GM15510 (cell line): Measurements from ENCODE around the gene PPIP5K2.

Experiments
- POLR2A ChIP-seq: IDR thresholded peaks from 3 replicates; pipeline ENCODE4 v1.6.1; 2011; ENCODE audit warnings: borderline replicate concordance; ENCODE audit not compliant: insufficient read length; ENCODE audit errors: extremely low read depth

PPIP5K2 gene

DNA sequence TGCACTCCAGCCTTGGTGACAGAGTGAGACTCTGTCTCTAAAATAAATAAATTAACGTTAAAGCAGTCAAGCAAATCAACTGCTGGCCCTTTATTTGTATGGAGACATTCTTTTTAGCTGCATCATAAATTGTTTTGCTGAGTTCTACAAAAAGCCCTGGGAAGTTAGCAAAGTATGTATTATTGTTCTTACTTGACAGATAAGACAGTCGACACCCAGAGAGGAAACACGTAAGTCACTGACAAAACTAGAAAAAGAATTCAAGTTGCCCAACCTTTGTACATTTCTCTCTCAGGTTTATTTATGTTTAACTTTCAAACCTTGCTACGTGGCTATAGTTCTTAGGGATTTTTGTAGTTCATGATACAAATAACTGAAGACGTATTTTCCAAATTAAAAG is 98.1 kb downstream of the PPIP5K2 start:
- TF ChIP-seq POLR2A, result no peak

GRCh38 chr5:103223031-103223955 is 103.2 kb downstream of the PPIP5K2 start:
- no peak for TF ChIP-seq POLR2A

DNA sequence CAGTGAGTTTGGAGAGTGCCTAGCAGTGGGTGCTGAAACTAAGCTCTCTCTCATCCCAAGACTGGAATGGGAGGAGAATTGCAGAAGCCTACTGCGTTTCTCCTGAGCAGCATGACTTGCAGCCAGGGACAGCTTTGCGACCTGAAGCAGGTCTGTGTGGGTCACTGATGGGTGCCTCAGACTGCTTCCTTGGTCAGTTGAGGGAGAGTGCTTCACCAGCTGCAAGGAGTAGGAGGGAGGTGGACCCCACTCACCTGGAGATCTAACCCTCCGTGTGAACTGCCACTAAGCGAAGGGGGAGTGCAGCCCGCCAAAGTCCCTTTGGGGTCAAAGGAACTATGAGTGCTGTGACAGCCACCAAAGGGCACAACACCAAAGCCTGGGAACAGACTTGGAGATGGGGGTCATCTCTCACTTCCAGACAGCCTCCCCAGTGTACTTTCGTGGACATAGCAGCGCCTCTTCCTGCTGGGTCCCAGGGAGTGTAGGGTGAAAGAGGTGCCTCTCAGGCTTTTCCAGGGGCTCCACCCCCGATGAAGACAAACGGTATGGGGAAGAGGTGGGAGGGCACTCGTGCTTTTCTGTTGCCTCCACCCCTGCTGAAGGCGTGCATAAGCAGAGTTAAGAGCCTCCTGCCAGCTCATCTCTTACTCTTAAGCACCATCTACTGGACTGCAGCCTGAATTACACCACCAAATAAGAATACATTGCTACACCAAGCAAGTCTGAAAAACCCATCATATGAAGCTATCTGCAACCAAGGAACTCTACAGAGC is 104.2 kb downstream of the PPIP5K2 start:
- TF ChIP-seq POLR2A, result no peak

DNA sequence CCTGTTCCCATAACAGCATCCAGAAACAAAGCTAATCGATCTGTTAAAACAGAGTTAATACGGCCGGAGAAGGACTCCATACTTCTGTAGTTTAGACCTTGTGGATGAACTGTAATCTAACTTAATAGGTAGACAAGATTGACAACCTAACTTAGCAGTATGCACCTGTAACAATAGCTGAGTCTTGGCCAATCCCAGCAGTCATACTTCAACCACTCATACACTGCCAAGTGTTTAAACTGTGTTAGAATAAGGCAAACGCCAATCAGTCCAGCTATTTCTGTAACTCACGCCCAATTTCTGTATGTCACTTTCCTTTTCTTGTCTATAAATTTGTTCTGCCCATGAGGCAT is 104.8 kb downstream of the PPIP5K2 start:
- TF ChIP-seq POLR2A, result no peak

- no peak for TF ChIP-seq POLR2A
These were observed 108.0 kb downstream of the PPIP5K2 start for GRCh38 chr5:103228061-103228460.

DNA sequence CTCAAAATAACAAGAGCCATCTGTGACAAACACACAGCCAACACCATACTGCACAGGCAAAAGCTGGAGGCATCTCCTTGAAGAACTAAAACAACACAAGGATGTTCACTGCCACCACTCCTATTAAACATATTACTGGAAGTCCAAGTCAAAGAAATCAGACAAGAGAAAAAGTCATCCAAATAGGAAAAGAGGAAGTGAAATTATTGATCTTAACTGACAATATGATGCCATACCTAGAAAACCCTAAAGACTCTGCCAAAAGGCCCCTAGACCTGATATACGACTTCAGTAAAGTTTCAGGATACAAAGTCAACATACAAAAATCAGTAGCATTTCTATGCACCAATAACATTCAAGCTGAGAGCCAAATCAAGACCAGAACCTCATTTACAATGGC is 108.5 kb downstream of the PPIP5K2 start:
- no peak for TF ChIP-seq POLR2A

DNA sequence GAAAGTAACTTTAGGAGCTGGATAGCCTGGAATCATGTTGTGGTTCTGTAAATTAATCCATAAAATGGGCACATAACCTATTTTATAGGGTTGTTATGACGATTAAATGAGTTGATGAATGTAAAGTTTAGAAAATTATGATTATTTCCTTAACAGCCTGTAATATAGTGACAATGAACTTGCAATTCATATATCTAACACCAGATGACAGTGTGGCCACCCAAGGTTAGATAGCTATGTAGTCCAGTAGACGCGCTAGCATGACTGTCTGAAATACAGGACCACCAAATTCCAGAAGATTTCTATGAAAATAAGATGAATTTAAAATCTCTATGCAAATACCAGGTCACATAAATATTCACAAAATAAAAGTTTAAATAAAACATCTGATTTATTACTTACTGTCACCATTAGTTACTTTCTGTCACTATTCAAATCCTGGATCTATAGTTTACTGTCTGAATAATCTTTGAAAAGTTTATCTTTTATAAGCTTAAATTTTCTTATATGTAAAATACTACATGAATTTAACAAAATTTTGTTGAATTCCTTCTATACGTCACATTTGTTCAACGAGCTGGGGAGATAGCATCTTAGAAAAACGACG is 112.4 kb downstream of the PPIP5K2 start:
- no peak for TF ChIP-seq POLR2A

DNA sequence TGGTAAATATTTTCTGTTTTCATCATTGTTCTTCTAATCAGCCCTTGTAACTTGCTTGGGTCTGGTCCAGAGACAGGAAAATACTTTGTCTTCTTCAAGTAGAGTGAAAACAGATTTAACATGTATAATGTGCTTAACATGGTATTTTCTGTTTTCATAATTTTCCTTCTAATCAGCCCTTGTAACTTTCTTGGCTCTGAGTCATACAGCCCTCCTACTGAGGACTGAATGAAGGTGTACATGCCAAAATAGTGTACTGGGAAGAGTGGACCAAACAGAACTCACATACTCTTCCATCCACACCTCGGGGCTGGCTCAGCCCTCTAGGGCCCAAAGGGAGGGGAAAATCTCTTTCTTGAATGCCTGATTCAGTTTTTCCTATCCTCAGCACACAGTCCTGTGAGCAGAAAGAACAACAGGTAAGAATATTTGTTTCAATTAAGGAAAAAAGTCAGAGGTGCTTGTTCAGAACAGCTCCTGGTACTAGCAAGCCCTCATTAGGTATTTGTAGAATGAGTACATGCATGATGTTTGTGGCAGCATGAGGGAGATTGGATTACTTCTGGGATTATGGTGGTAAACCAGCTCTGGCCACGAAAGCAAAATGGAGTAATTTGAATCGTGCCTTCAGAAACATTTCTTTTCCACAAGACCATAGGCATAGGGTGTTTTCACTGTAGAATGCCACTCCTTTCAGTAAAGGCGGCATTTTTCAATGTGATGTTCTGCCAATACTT is 114.3 kb downstream of the PPIP5K2 start:
- TF ChIP-seq POLR2A, result no peak

GRCh38 chr5:103235891-103236290 is 115.8 kb downstream of the PPIP5K2 start:
- TF ChIP-seq POLR2A, result no peak

DNA sequence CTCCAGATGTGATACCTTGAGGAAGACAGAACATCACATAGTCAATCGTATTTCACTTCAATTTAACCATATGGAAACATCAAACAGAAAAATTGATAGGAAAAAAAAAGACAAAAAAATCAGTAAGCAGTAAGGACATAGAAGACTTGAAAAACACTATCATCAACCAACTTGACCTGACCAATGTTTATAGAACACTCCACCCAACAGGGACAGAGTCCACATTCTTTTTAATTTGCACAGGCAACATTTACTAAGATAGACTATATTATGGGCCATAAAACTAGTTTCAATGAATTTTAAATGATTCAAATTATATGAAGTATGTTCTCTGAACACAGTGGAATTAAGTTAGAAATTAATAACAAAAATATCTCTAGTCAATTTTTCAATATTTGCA is 117.7 kb downstream of the PPIP5K2 start:
- TF ChIP-seq POLR2A, result no peak

DNA sequence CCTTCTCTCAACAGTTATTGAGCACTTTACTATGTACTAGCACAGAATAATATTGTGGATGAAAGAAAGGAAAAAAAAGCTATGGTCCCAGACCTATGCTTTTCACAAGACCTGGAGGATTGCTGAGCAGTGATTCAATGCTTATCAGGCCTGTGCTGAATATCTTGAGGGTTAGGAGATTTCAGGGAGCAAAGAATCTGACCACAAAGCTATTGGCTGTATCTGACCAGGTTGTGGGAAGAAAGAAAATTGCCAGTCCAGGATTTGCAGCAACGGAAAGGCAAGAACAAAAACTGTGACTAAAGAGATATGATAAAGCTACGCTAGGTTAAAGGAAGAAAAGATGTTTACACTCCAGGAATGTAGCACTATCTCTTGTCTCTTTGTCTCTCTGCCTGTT is 123.6 kb downstream of the PPIP5K2 start:
- TF ChIP-seq POLR2A, result no peak

DNA sequence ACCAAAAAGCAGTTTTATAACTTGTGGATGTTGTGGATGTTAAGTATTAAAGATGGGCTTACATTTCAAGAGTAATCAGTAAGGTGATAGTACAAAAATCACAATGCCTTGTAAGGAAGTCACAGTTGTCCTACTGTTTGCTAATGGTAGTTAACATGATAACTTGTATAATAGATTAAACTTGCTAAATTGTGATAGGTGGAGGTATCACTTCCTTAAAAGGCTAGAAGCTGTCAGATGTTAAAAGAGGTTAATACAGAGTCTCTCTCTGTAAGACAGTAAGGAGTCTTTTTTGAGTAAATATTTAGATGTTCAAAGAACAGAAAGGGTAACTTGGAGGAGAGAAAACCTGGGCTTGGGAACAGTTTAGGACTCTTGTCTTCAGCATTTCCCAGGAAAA is 124.3 kb downstream of the PPIP5K2 start:
- TF ChIP-seq POLR2A, result no peak

- no peak for TF ChIP-seq POLR2A
These were observed 125.7 kb downstream of the PPIP5K2 start for GRCh38 chr5:103245761-103246160.

DNA sequence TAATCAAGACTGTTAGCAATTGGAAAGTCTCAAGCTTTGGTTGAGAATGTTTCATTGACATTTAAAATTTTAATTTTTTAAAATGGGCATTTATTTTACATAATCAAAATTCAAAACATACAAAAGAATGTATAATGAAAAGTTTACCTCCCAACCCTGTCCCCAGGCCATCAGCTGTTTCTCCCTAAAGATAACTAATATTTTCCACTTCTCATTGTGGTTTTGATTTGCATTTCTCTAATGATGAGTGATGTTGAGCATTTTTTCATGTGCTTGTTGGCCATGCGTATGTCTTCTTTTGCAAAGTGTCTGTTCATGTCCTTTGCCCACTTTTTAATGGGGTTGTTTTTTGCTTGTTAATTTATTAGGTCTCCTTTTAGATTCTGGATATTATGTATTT is 127.0 kb downstream of the PPIP5K2 start:
- TF ChIP-seq POLR2A, result no peak

DNA sequence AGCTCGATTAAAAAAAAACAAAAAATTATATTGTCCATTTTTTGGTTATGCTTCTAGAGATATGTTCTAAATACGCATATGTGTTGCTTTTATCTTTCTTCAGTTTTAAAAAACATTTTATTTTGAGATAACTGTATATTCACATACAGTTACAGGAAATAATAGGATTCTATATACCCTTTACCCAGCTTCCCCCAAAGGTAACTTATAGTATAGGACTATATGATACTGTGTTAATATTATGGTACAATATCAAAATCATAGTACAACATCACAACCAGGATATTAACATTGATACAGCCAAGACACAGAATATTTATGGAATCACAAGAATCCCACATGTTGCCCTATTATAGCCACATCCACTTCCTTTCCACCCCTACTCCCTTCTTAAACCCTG is 129.0 kb downstream of the PPIP5K2 start:
- no peak for TF ChIP-seq POLR2A

- TF ChIP-seq POLR2A, result no peak
These were observed 134.8 kb downstream of the PPIP5K2 start for GRCh38 chr5:103254921-103255320.

DNA sequence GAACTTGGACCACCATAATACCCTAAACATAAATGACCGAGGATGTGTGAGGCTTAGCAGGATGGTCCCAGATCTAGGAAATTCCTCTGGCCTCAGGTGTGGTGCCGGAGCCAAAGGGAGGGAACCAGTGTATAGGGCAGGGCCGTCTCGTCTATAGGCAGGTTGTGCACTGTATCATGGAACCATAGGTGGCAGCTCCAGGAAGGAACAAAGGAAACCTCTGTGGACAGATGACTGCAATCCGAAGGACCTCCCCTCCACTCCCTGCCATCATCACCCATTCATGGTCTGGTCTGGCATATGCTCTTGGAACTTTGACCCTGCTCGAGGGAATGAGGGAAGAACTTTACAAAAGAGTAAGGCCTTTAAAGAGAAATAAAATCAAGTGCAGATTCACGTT is 135.6 kb downstream of the PPIP5K2 start:
- TF ChIP-seq POLR2A, result no peak
